ENCODE results near the gene SIM1. TPM values are rescaled to one million over a fixed set of nuclear protein-coding genes. Genes with fewer than 3 reads are reported as not detected.

Gene SIM1
- total and polyA plus RNA-seq, 2 experiments from 2014 or later, result 0.30 TPM; not detected in 1

GRCh38 chr6:100455230-100456124 is 9.2 kb downstream of the SIM1 start:
- Histone ChIP-seq H3K9me3 (ENCODE audit: low read depth) (no peaks in the 10 kb centered on the region), H2AFZ (peak overlapping the region; percentile 20), H3K27ac (no peak overlapping the region), H3K9me2 (replicated peaks; ENCODE audit: insufficient read depth) (no peaks in the 10 kb centered on the region), H4K20me1 (ENCODE audit: insufficient read depth, poor library complexity, severe bottlenecking) (no peaks in the 10 kb centered on the region), H3K4me1 (ENCODE audit: insufficient read depth) (peaks cover 7% of the 10 kb centered on the region), H3K27me3 (peaks cover 99% of the 10 kb centered on the region), H3K4me2 (peak overlapping the region; percentile 72), H3K79me2 (no peaks in the 10 kb centered on the region), H3K36me3 (replicated peaks; ENCODE audit: insufficient read depth, low read depth) (no peaks in the 10 kb centered on the region), H3K4me3 (no peak overlapping the region)
- TF ChIP-seq CTCF (IDR thresholded peaks at IDR 0.05; ENCODE audit: poor library complexity), result no peak
- TF ChIP-seq EZH2phosphoT487 (IDR thresholded peaks at IDR 0.05; ENCODE audit: low read depth, severe bottlenecking, unreplicated experiment), result peak; percentile 85
- TF ChIP-seq EZH2 (IDR thresholded peaks at IDR 0.05; ENCODE audit: borderline replicate concordance), result peak; percentile 68
- peak; percentile 43 for DNase-seq (ENCODE audit: low spot score)
- WGBS (ENCODE audit: low lambda C conversion rate, missing lambda C conversion rate), result 3% methylated on average over 54 of the region's 54 CpGs

- peak overlapping the region; percentile 56 for H3K4me2 ChIP-seq
- no peaks in the 10 kb centered on the region for H3K9me3 ChIP-seq (ENCODE audit: low read depth)
- no peaks in the 10 kb centered on the region for H3K79me2 ChIP-seq
- H2AFZ ChIP-seq, result no peak overlapping the region
- no peaks in the 10 kb centered on the region for H3K36me3 ChIP-seq (replicated peaks; ENCODE audit: insufficient read depth, low read depth)
- no peaks in the 10 kb centered on the region for H4K20me1 ChIP-seq (ENCODE audit: insufficient read depth, poor library complexity, severe bottlenecking)
- H3K4me1 ChIP-seq (ENCODE audit: insufficient read depth), result peaks cover 7% of the 10 kb centered on the region
- H3K9me2 ChIP-seq (replicated peaks; ENCODE audit: insufficient read depth), result no peaks in the 10 kb centered on the region
- no peak overlapping the region for H3K27ac ChIP-seq
- WGBS (ENCODE audit: low lambda C conversion rate, missing lambda C conversion rate), result 20% methylated on average over 14 of the region's 14 CpGs
- H3K27me3 ChIP-seq, result peaks cover 99% of the 10 kb centered on the region
- no peak for DNase-seq (ENCODE audit: low spot score)
- TF ChIP-seq EZH2phosphoT487 (IDR thresholded peaks at IDR 0.05; ENCODE audit: low read depth, severe bottlenecking, unreplicated experiment) (no peak), EZH2 (IDR thresholded peaks at IDR 0.05; ENCODE audit: borderline replicate concordance) (peak; percentile 35)
- H3K4me3 ChIP-seq, result no peak overlapping the region
These were observed 10.0 kb downstream of the SIM1 start for GRCh38 chr6:100454551-100455229.

- Histone ChIP-seq H2AFZ (no peak overlapping the region), H3K4me1 (ENCODE audit: insufficient read depth) (peaks cover 7% of the 10 kb centered on the region), H3K4me2 (peak overlapping the region; percentile 56), H3K4me3 (no peak overlapping the region), H3K27ac (no peak overlapping the region), H3K27me3 (peaks cover 98% of the 10 kb centered on the region), H3K36me3 (replicated peaks; ENCODE audit: insufficient read depth, low read depth) (no peaks in the 10 kb centered on the region), H3K9me3 (ENCODE audit: low read depth) (no peaks in the 10 kb centered on the region), H4K20me1 (ENCODE audit: insufficient read depth, poor library complexity, severe bottlenecking) (no peaks in the 10 kb centered on the region), H3K9me2 (replicated peaks; ENCODE audit: insufficient read depth) (no peaks in the 10 kb centered on the region), H3K79me2 (no peaks in the 10 kb centered on the region)
- 17% methylated on average over 36 of the region's 36 CpGs for WGBS (ENCODE audit: low lambda C conversion rate, missing lambda C conversion rate)
- TF ChIP-seq CTCF (IDR thresholded peaks at IDR 0.05; ENCODE audit: poor library complexity) (no peak), EZH2phosphoT487 (IDR thresholded peaks at IDR 0.05; ENCODE audit: low read depth, severe bottlenecking, unreplicated experiment) (no peak), EZH2 (IDR thresholded peaks at IDR 0.05; ENCODE audit: borderline replicate concordance) (peak; percentile 24)
- DNase-seq (ENCODE audit: low spot score), result no peak
These were observed 10.8 kb downstream of the SIM1 start for GRCh38 chr6:100453701-100454521.

Measured in hepatocyte (in vitro differentiated cells).